Fibroblast of lung (primary cell): ENCODE results near the gene USP32.

Source experiments
- EZH2 ChIP-seq: IDR thresholded peaks from 2 replicates; pipeline ENCODE4 v1.5.1; 2012; ENCODE audit warnings: low read length, control low read depth, mild to moderate bottlenecking; ENCODE audit errors: missing control alignments
- TF ChIP-seq, protein P1 (sequence below), 2 donors: IDR thresholded peaks in 1 of 2; conservative IDR thresholded peaks in 1 of 2; 1 replicate in 1 of 2; 2 replicates in 1 of 2; pipeline ENCODE4 v1.5.1; 2011 to 2012; ENCODE audit warnings: low read length in 2 of 2, control low read depth in 1 of 2, inconsistent platforms in 1 of 2, low read depth in 1 of 2, mild to moderate bottlenecking in 1 of 2

DNA sequence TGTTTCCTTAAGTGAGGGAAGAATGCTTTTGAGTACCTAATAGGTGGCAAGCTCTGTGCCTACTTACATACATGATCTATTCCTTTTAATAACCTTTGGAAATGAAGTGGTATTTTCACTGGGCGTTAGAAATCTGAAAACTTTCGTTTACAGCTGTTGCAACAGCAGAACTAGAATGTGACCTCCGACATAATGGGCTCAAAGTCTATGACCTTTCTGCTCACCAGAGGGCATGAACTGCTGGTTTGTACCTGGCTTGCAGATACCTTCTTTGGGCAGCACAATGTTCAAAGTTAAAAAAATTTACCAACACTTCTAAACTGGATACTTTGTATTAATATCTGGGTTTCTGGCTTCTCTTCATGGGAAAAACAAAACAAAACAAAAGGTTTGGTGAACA lies 217.9 kb downstream of the USP32 start:
- TF ChIP-seq, protein P1, sequence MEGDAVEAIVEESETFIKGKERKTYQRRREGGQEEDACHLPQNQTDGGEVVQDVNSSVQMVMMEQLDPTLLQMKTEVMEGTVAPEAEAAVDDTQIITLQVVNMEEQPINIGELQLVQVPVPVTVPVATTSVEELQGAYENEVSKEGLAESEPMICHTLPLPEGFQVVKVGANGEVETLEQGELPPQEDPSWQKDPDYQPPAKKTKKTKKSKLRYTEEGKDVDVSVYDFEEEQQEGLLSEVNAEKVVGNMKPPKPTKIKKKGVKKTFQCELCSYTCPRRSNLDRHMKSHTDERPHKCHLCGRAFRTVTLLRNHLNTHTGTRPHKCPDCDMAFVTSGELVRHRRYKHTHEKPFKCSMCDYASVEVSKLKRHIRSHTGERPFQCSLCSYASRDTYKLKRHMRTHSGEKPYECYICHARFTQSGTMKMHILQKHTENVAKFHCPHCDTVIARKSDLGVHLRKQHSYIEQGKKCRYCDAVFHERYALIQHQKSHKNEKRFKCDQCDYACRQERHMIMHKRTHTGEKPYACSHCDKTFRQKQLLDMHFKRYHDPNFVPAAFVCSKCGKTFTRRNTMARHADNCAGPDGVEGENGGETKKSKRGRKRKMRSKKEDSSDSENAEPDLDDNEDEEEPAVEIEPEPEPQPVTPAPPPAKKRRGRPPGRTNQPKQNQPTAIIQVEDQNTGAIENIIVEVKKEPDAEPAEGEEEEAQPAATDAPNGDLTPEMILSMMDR (conservative IDR thresholded peaks at IDR 0.05 in 1 of 2, IDR thresholded peaks at IDR 0.05 in 1 of 2; ENCODE audit: low read depth in 1 of 2, low read length in 2 of 2) = no peak
- TF ChIP-seq EZH2 = no peak
